ENCODE data around the gene SGO2.

GRCh38 chr2:200587007-200587616, 61.1 kb downstream of the SGO2 start:
- TF ChIP-seq SP1 (CRISPR knock-in tag; IDR thresholded peaks at IDR 0.05) (no peak), EHMT2 (IDR thresholded peaks at IDR 0.05) (no peak), ZNF263 (CRISPR knock-in tag; IDR thresholded peaks at IDR 0.05; ENCODE audit: borderline replicate concordance) (no peak), TAF15 (IDR thresholded peaks at IDR 0.05; ENCODE audit: low read depth, low read length) (no peak), TAF1 (IDR thresholded peaks at IDR 0.05; ENCODE audit: control insufficient read depth, extremely low read depth, insufficient read depth, low read length, severe bottlenecking) (no peak), KDM1A (IDR thresholded peaks at IDR 0.05) (no peak), RERE (CRISPR knock-in tag; IDR thresholded peaks at IDR 0.05; ENCODE audit: borderline replicate concordance) (no peak), TRIM24 (IDR thresholded peaks at IDR 0.05) (no peak), CREB3 (tag; conservative IDR thresholded peaks at IDR 0.05; ENCODE audit: low read depth) (no peak)

Data from K562 (cell line).